ENCODE data around the gene SCMH1.

DNA sequence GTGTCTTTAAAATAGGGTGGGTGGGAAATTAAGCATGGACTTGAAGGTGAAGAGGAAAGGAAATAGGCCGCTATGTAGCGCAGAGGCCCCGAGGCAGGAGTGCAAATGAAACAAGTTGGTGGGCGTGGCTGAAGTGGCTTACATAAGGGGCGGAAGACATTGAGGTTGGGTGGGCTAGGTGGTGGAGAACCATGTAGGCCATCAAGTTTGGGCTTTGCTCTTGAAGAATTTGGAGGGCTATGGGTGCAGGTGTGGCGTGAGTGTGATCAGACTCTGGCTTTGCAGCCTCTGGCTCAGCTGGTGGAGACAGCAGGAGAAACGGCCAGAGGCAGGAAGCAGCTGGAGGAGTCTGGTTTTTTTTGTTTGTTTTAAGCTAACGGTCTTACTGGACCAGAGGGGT is 227.2 kb downstream of the SCMH1 start:
- TF ChIP-seq POLR2A (IDR thresholded peaks at IDR 0.05; ENCODE audit: low read length) (no peak), GATA1 (IDR thresholded peaks at IDR 0.05; ENCODE audit: low read depth, low read length) (no peak)
